Measurements from ENCODE around the gene PDZK1. TPM values are rescaled to one million over a fixed set of nuclear protein-coding genes. Genes with fewer than 3 reads are reported as not detected.

Gene PDZK1
- total RNA-seq, 1 experiment from 2014 or later, result 0.52 TPM

- Histone ChIP-seq H3K4me3 (ENCODE audit: low read depth, low read length, poor library complexity, severe bottlenecking) (no peak overlapping the region), H3K27ac (ENCODE audit: low read depth, low read length, poor library complexity, severe bottlenecking) (no peak overlapping the region), H3K9me3 (ENCODE audit: low read depth, low read length, poor library complexity, severe bottlenecking) (no peaks in the 10 kb centered on the region), H3K36me3 (ENCODE audit: insufficient read depth, low read length, poor library complexity, severe bottlenecking) (no peaks in the 10 kb centered on the region), H3K27me3 (replicated peaks; ENCODE audit: insufficient read depth, low read depth, low read length, poor library complexity) (no peaks in the 10 kb centered on the region), H3K4me1 (ENCODE audit: insufficient read depth, low read length, poor library complexity, severe bottlenecking) (no peaks in the 10 kb centered on the region)
- no TSS peak for BruUV-seq (replicated peaks)
- no peak for DNase-seq (ENCODE audit: low spot score)
- intact Hi-C loops (cut with micrococcal nuclease; ENCODE audit: unreplicated experiment), result no loop called here
- TF ChIP-seq EZH2 (IDR thresholded peaks at IDR 0.05; ENCODE audit: borderline replicate concordance, low read depth, low read length, poor library complexity, severe bottlenecking), result no peak
- ChIA-PET POLR2A (ENCODE audit: low non-redundant PET) (no interaction called here), CTCF (no interaction called here)
Measured at GRCh38 chr1:145701306-145701862, 5.8 kb downstream of the PDZK1 start.

- no peaks in the 10 kb centered on the region for H3K27me3 ChIP-seq (replicated peaks; ENCODE audit: insufficient read depth, low read depth, low read length, poor library complexity)
- no peak for TF ChIP-seq EZH2 (IDR thresholded peaks at IDR 0.05; ENCODE audit: borderline replicate concordance, low read depth, low read length, poor library complexity, severe bottlenecking)
- TF ChIP-seq CTCF (conservative IDR thresholded peaks at IDR 0.05; ENCODE audit: low read depth, low read length), result no peak
- no TSS peak for BruUV-seq (replicated peaks)
- H3K27ac ChIP-seq (ENCODE audit: low read depth, low read length, poor library complexity, severe bottlenecking), result no peak overlapping the region
- no peak overlapping the region for H3K4me3 ChIP-seq (ENCODE audit: low read depth, low read length, poor library complexity, severe bottlenecking)
- POLR2A ChIA-PET (ENCODE audit: low non-redundant PET), result no interaction called here
- no peaks in the 10 kb centered on the region for H3K4me1 ChIP-seq (ENCODE audit: insufficient read depth, low read length, poor library complexity, severe bottlenecking)
- no peaks in the 10 kb centered on the region for H3K36me3 ChIP-seq (ENCODE audit: insufficient read depth, low read length, poor library complexity, severe bottlenecking)
- intact Hi-C loops (cut with micrococcal nuclease; ENCODE audit: unreplicated experiment), result no loop called here
- CTCF ChIA-PET, result no interaction called here
- no peaks in the 10 kb centered on the region for H3K9me3 ChIP-seq (ENCODE audit: low read depth, low read length, poor library complexity, severe bottlenecking)
- no peak for DNase-seq (ENCODE audit: low spot score)
Measured at GRCh38 chr1:145696630-145696960, 10.6 kb downstream of the PDZK1 start.

GRCh38 chr1:145695821-145696629 lies 11.1 kb downstream of the PDZK1 start:
- BruUV-seq (replicated peaks), result no TSS peak
- ChIA-PET POLR2A (ENCODE audit: low non-redundant PET) (no interaction called here), CTCF (no interaction called here)
- TF ChIP-seq CTCF (conservative IDR thresholded peaks at IDR 0.05; ENCODE audit: low read depth, low read length) (no peak), EZH2 (IDR thresholded peaks at IDR 0.05; ENCODE audit: borderline replicate concordance, low read depth, low read length, poor library complexity, severe bottlenecking) (no peak)
- no peaks in the 10 kb centered on the region for H3K4me1 ChIP-seq (ENCODE audit: insufficient read depth, low read length, poor library complexity, severe bottlenecking)
- intact Hi-C loops (cut with micrococcal nuclease; ENCODE audit: unreplicated experiment), result no loop called here
- H3K36me3 ChIP-seq (ENCODE audit: insufficient read depth, low read length, poor library complexity, severe bottlenecking), result no peaks in the 10 kb centered on the region
- no peak for DNase-seq (ENCODE audit: low spot score)
- H3K27ac ChIP-seq (ENCODE audit: low read depth, low read length, poor library complexity, severe bottlenecking), result no peak overlapping the region
- H3K27me3 ChIP-seq (replicated peaks; ENCODE audit: insufficient read depth, low read depth, low read length, poor library complexity), result no peaks in the 10 kb centered on the region
- no peak overlapping the region for H3K4me3 ChIP-seq (ENCODE audit: low read depth, low read length, poor library complexity, severe bottlenecking)
- no peaks in the 10 kb centered on the region for H3K9me3 ChIP-seq (ENCODE audit: low read depth, low read length, poor library complexity, severe bottlenecking)
